SU-DHL-6 (cell line): ENCODE measurements around the gene ZNF688.
A peak's percentile ranks its signal among the peaks of the same experiment; 100 is the strongest.

Experiments
- H2AFZ ChIP-seq: fragments of 200-600 bp; sonication (generic); 2 replicates; pipeline ENCODE4 v1.6.1; 2014; ENCODE audit warnings: low read depth, mild to moderate bottlenecking, moderate library complexity, mixed read lengths, antibody characterized with exemption, low read length; ENCODE audit not compliant: severe bottlenecking
- H3F3A ChIP-seq: fragments of 200-600 bp; shearing (Covaris generic); 2 replicates; pipeline ENCODE4 v1.6.0; 2016; ENCODE audit warnings: antibody characterized with exemption, mild to moderate bottlenecking; ENCODE audit not compliant: insufficient read depth
- H3K27ac ChIP-seq: fragments of 200-600 bp; sonication (generic); 2 replicates; pipeline ENCODE4 v1.5.1; 2016; ENCODE audit warnings: low read depth, mild to moderate bottlenecking, low read length, moderate library complexity, mixed read lengths
- H3K27me3 ChIP-seq: fragments of 200-600 bp; sonication (generic), shearing (Covaris generic); 2 replicates; pipeline ENCODE4 v1.6.0; 2014; ENCODE audit warnings: mild to moderate bottlenecking, low read length
- H3K36me3 ChIP-seq: fragments of 200-600 bp; sonication (generic); 2 replicates; pipeline ENCODE4 v1.6.1; 2014; ENCODE audit warnings: mild to moderate bottlenecking, low read length, mixed read lengths
- H3K4me2 ChIP-seq: fragments of 300-600, 200-600 bp; shearing (Covaris generic), sonication (generic); 2 replicates; pipeline ENCODE4 v1.6.0; 2014; ENCODE audit warnings: low read length, low read depth, mild to moderate bottlenecking; ENCODE audit not compliant: poor library complexity, severe bottlenecking
- H3K4me3 ChIP-seq: fragments of 200-600 bp; sonication (generic); 2 replicates; pipeline ENCODE4 v1.5.1; 2014; ENCODE audit warnings: antibody characterized with exemption, low read length, mild to moderate bottlenecking, mixed read lengths; ENCODE audit not compliant: insufficient read depth, poor library complexity, severe bottlenecking
- H3K79me2 ChIP-seq: fragments of 200-600 bp; sonication (generic); 2 replicates; pipeline ENCODE4 v1.6.1; 2014; ENCODE audit warnings: mild to moderate bottlenecking, low read length, moderate library complexity; ENCODE audit not compliant: insufficient read depth
- H3K9ac ChIP-seq: fragments of 200-600 bp; sonication (generic); 2 replicates; pipeline ENCODE4 v1.7.0; 2014; ENCODE audit warnings: mild to moderate bottlenecking, low read length
- H3K9me2 ChIP-seq: fragments of 200-600 bp; sonication (generic); replicated peaks from 2 replicates; pipeline ENCODE4 v1.6.1; 2014; ENCODE audit warnings: low read length; ENCODE audit not compliant: insufficient read depth
- H3K9me3 ChIP-seq: fragments of 200-600 bp; sonication (generic); 2 replicates; pipeline ENCODE4 v1.6.1; 2014; ENCODE audit warnings: low read length, mixed read lengths; ENCODE audit not compliant: insufficient read depth
- H4K20me1 ChIP-seq: fragments of 200-600 bp; sonication (generic); 2 replicates; pipeline ENCODE4 v1.6.1; 2014; ENCODE audit warnings: low read depth, mild to moderate bottlenecking, antibody characterized with exemption, low read length, moderate library complexity, mixed read lengths
- EZH2phosphoT487 ChIP-seq: fragments of 200-600 bp; sonication (generic), shearing (Covaris generic); conservative IDR thresholded peaks from 2 replicates; pipeline ENCODE4 v1.6.1; 2018; ENCODE audit warnings: mild to moderate bottlenecking, antibody characterized with exemption, low read length, moderate library complexity, mixed read lengths
- TF ChIP-seq, protein P1 (sequence below): fragments of 200-600 bp; sonication (generic); IDR thresholded peaks from one replicate; pipeline ENCODE4 v1.5.1; 2017; ENCODE audit warnings: antibody characterized with exemption, mild to moderate bottlenecking, low read length, moderate library complexity; ENCODE audit not compliant: insufficient read depth, poor library complexity, severe bottlenecking

The ZNF688 gene

DNA sequence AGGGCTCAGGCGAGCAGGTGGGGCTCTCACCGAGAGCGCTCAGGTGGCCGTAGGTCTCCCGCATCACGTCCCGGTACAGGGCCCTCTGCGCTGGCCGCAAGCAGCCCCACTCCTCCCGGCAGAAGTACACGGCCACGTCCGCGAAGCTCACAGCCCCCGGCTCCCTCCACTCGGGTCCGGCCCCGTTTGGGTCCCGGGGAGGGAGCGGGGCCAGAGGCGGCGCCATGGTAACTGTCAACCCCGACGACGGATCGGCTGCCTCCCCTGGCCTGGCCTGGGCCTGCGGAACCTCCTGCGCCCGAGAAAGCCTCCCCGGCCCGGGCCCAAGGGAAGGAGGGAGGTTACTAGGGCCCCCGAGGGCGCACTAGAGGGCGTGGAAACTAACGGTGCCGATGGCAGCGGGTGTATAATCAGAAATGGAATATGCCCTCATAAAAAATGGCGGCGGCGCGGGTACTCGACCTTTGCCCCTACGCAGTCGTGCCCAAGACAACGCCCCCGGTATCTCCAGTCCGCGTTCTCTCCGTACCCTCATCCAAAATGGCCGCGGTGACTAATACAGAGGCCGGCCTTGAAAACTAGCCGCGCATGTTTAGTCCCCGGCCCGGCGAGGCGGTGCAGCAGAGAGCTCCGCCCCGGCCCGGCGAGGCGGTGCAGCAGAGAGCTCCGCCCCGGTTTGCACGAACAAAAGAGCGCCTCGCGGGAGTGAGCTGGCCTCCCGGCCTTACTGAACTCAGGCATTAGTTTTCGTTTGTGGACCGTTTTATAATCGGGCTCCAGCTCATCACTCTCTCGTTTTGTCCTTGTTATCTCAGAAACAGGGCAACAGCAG is 13.3 kb downstream of the ZNF688 start, which contains the start of gene ZNF764:
Gene ZNF764 (minus strand): TSS at position 418 of the 832 bp plus-strand sequence. CDS start 192 bp downstream, at position 226.
- Histone ChIP-seq H4K20me1 (no peaks in the 10 kb centered on the region), H3K27ac (peak within 1 kb of the TSS; percentile 74), H3K4me2 (peak within 1 kb of the TSS; percentile 76), H3K4me3 (peak within 1 kb of the TSS; percentile 74), H3K9ac (peak within 1 kb of the TSS; percentile 93), H3K9me2 (no peaks in the 10 kb centered on the region), H3F3A (peaks cover 5% of the 10 kb centered on the region; the same call in 1 of the 2 replicates), H2AFZ (peak within 1 kb of the TSS; percentile 88), H3K79me2 (peaks cover 15% of the 10 kb centered on the region; the same call in 1 of the 2 replicates), H3K27me3 (no peaks in the 10 kb centered on the region), H3K9me3 (no peaks in the 10 kb centered on the region), H3K36me3 (no peaks in the 10 kb centered on the region)
- TF ChIP-seq EZH2phosphoT487 = no peak
- TF ChIP-seq, protein P1, sequence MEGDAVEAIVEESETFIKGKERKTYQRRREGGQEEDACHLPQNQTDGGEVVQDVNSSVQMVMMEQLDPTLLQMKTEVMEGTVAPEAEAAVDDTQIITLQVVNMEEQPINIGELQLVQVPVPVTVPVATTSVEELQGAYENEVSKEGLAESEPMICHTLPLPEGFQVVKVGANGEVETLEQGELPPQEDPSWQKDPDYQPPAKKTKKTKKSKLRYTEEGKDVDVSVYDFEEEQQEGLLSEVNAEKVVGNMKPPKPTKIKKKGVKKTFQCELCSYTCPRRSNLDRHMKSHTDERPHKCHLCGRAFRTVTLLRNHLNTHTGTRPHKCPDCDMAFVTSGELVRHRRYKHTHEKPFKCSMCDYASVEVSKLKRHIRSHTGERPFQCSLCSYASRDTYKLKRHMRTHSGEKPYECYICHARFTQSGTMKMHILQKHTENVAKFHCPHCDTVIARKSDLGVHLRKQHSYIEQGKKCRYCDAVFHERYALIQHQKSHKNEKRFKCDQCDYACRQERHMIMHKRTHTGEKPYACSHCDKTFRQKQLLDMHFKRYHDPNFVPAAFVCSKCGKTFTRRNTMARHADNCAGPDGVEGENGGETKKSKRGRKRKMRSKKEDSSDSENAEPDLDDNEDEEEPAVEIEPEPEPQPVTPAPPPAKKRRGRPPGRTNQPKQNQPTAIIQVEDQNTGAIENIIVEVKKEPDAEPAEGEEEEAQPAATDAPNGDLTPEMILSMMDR = no peak

DNA sequence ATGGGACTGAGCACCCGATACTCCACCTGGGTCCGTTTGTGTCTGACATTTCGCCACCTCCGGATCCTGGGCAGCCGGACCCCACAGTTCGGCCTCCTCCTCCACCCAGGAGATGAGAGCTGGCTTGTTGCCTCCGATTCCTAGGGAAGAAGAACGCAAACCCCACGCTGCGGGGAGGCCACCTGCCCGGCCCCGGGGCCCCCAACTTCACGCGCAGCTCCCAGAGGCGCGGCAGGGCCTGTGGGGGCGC is 13.9 kb downstream of the ZNF688 start:
- Histone ChIP-seq H2AFZ (peak overlapping the region; percentile 69), H3K9me2 (no peaks in the 10 kb centered on the region), H3K27ac (peak overlapping the region; percentile 74), H3K36me3 (no peaks in the 10 kb centered on the region), H3F3A (peaks cover 5% of the 10 kb centered on the region; the same call in 1 of the 2 replicates), H3K9ac (peak overlapping the region; percentile 93), H3K9me3 (no peaks in the 10 kb centered on the region), H3K79me2 (peaks cover 15% of the 10 kb centered on the region; the same call in 1 of the 2 replicates), H4K20me1 (no peaks in the 10 kb centered on the region), H3K27me3 (no peaks in the 10 kb centered on the region), H3K4me3 (peak overlapping the region; percentile 74), H3K4me2 (peak overlapping the region; percentile 76)
- TF ChIP-seq, protein P1 = no peak
- no peak for TF ChIP-seq EZH2phosphoT487

DNA sequence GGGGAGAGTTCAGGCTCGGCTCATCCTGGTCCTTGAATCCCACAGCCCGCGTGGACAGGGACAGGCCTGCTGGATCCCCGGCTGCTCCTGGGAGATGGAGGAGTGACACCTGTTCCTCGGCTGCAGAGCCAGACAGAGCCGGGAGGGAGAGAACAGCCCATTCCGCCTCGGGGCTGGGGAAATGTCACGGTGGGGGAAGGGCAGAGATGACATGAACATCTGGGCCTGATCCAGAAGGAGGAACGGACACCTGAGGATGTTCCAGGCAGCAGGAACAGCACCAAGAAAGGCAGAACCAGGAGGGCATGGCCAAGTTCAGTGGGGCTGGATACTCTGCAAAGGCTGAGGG is 15.4 kb downstream of the ZNF688 start:
- TF ChIP-seq EZH2phosphoT487 = no peak
- TF ChIP-seq, protein P1 = no peak
- Histone ChIP-seq H3K9me2 (no peaks in the 10 kb centered on the region), H3K79me2 (peaks cover 15% of the 10 kb centered on the region; the same call in 1 of the 2 replicates), H3K4me2 (no peak overlapping the region), H3K36me3 (no peaks in the 10 kb centered on the region), H3F3A (peaks cover 5% of the 10 kb centered on the region; the same call in 1 of the 2 replicates), H4K20me1 (no peaks in the 10 kb centered on the region), H3K4me3 (no peak overlapping the region), H3K27ac (no peak overlapping the region), H3K9me3 (no peaks in the 10 kb centered on the region), H3K9ac (no peak overlapping the region), H2AFZ (no peak overlapping the region), H3K27me3 (no peaks in the 10 kb centered on the region)
